ENCODE data around the gene PLSCR2. TPM values are rescaled to one million over a fixed set of nuclear protein-coding genes. Genes with fewer than 3 reads are reported as not detected.
"Not testable (repeated sequence)": the region's sequence is repeated elsewhere in the genome, so short reads cannot be mapped to it uniquely, and the experiment has no call there.

PLSCR2 gene
- total and polyA plus RNA-seq, 8 donors, result 0.38 to 1.2 (median 0.74) TPM

DNA sequence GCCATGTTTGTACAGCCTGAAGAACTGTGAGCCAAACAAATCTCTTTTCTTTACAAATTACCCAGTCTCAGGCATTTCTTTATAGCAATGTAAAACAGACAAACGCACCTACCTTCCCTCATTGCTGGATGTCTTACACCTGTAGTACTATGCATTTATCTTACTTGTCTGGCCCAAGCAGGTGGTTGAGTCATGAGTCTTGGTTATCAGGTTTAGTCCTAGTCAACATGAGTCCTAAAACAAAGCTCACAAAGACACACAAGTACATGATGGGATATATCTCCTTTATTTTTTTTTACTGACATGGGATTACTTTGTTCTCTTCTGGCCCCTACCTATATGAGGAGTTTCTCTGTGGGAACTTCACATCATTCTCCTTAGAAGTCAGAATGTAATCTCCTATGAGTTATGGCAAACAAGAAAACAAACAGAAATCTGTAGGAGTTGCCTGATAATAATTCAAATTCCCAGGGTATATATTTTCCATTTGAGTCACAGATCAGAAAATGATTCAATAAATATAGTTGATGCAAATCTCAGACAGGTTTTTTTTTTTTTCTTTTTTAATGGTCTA lies 33.6 kb upstream of the PLSCR2 start:
- Histone ChIP-seq H3K27ac (peak overlapping the region in 1 of 2 donors; percentile 48), H3K4me1 (peaks cover 7 to 40% of the 10 kb centered on the region in 2 donors), H3K4me3 (no peak overlapping the region), H3K9me3 (peaks cover 0 to 1% of the 10 kb centered on the region in 2 donors), H3K36me3 (no peaks in the 10 kb centered on the region), H3K27me3 (no peaks in the 10 kb centered on the region)
- no peak for TF ChIP-seq CTCF (IDR thresholded peaks at IDR 0.05)
- no peak for ATAC-seq
- intact Hi-C loops (cut with DNase I), result no loop called here
- DNase-seq, result no peak

DNA sequence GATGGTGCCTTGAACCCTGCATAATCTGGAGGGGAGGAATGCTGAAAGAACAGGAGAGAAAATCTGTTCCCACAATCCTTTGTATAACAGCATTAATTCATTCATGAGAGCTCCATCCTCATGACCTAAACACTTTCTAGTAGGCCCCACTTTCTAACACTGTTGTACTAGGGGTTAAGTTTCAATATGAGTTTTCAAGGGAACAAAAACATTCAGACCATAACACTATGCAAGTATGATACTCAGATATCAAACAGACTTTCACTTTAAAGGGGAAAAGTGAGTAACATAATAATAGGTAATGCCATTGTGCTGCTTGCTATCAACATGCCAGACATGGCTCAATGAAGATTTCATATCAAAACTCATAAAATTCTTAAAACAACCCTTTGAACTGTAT lies 32.4 kb upstream of the PLSCR2 start:
- TF ChIP-seq CTCF (IDR thresholded peaks at IDR 0.05), result no peak
- H3K4me3 ChIP-seq, result no peak overlapping the region
- DNase-seq (no peak), ATAC-seq (no peak)
- intact Hi-C loops (cut with DNase I), result no loop called here
- H3K36me3 ChIP-seq, result no peaks in the 10 kb centered on the region
- H3K4me1 ChIP-seq, result peaks cover 7 to 28% of the 10 kb centered on the region in 2 donors
- no peaks in the 10 kb centered on the region for H3K27me3 ChIP-seq
- no peak overlapping the region for H3K27ac ChIP-seq
- H3K9me3 ChIP-seq, result peaks cover 0 to 8% of the 10 kb centered on the region in 2 donors

DNA sequence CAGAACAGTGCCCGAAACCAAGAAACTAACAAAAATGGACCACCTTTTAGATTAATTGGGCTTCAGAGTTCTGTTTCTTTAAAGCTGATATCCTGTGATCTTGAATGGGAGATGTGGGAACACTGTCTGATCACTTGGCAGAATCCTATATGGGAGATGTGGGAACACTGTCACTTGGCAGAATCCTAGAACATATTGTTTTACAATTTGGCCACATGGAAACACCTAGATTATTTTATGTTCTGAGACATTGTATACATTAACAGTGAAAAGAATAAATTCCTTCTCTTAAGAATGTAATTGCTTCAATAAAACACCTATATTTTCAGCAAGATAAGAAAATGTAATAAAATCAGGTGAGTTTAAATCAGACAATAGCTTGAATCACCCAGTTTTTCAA lies 30.3 kb upstream of the PLSCR2 start:
- Histone ChIP-seq H3K4me1 (peaks cover 1 to 10% of the 10 kb centered on the region in 2 donors), H3K4me3 (no peak overlapping the region), H3K36me3 (no peaks in the 10 kb centered on the region), H3K27me3 (no peaks in the 10 kb centered on the region), H3K27ac (no peak overlapping the region), H3K9me3 (peaks cover 0 to 8% of the 10 kb centered on the region in 2 donors)
- ATAC-seq (no peak), DNase-seq (no peak)
- intact Hi-C loops (cut with DNase I), result no loop called here
- no peak for TF ChIP-seq CTCF (IDR thresholded peaks at IDR 0.05)

DNA sequence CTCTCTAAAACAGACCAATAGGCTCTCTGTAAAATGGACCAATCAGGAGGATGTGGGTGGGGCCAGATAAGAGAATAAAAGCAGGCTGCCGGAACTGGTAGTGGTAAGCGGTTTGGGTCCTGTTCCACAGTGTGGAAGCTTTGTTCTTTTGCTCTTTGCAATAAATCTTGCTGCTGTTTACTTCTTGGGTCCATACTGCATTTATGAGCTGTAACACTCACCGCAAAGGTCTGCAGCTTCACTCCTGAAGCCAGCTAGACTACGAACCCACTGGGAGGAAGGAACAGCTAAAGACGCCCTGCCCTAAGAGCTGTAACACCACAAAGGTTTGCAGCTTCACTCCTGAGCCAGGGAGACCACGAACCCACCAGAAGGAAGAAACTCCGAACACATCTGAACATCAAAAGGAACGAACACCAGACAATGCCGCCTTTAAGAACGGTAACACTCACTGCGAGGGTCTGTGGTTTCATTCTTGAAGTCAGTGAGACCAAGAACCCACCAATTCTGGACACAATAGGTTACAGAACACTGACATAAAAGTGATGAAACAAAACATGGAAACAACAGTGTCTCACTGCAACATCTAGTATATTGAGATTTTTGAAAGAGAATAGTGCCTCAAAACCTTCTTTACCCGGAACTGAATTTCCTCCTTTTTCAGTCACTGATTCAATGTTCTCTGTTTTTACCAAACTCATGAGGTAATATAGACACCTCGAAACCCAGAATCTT lies 28.8 kb upstream of the PLSCR2 start:
- Histone ChIP-seq H3K27me3 (no peaks in the 10 kb centered on the region), H3K4me3 (no peak overlapping the region), H3K9me3 (peaks cover 0 to 8% of the 10 kb centered on the region in 2 donors), H3K4me1 (no peaks in the 10 kb centered on the region), H3K36me3 (no peaks in the 10 kb centered on the region), H3K27ac (no peak overlapping the region)
- DNase-seq (no peak), ATAC-seq (no peak)
- intact Hi-C loops (cut with DNase I), result no loop called here
- no peak for TF ChIP-seq CTCF (IDR thresholded peaks at IDR 0.05)

- H3K36me3 ChIP-seq; H3K27ac ChIP-seq; ATAC-seq; H3K9me3 ChIP-seq; H3K4me1 ChIP-seq; H3K27me3 ChIP-seq; H3K4me3 ChIP-seq; intact Hi-C loops (cut with DNase I): not testable (repeated sequence)
- DNase-seq, result peak in 1 of 4 donors; percentile 60
Observed at GRCh38 chr3:146497145-146497843, 27.9 kb upstream of the PLSCR2 start.

Data from left lung (tissue), 10 donors.